ENCODE data around the gene GOLGA2.

DNA sequence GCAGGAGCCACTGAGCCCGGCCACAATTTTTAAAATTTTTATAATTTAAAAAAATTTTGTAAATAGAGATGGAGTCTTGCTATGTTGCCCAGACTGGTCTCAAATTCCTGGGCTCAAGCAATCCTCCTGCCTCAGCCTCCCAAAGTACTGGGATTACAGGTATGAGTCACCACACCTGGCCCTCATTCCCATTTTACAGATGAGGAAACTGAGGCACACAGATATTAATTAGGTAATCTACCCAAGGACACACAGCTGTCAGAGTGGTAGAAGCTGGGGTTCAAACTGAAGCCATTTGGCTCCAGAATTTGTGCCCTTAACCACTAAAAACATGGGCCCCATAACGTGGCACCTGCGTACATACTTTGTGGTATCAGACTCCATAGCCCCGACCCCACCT lies 38.9 kb upstream of the GOLGA2 start:
- TF ChIP-seq POLR2A (IDR thresholded peaks at IDR 0.05; ENCODE audit: low read depth, low read length) (no peak), POLR2AphosphoS5 (IDR thresholded peaks at IDR 0.05; ENCODE audit: low read depth, low read length) (no peak)

Data from GM12892 (cell line).